ENCODE results near the gene ANKMY1.
A peak's percentile ranks its signal among the peaks of the same experiment; 100 is the strongest.

The ANKMY1 gene

GRCh38 chr2:240520974-240521350 is 36.8 kb downstream of the ANKMY1 start:
- TF ChIP-seq, protein P1, sequence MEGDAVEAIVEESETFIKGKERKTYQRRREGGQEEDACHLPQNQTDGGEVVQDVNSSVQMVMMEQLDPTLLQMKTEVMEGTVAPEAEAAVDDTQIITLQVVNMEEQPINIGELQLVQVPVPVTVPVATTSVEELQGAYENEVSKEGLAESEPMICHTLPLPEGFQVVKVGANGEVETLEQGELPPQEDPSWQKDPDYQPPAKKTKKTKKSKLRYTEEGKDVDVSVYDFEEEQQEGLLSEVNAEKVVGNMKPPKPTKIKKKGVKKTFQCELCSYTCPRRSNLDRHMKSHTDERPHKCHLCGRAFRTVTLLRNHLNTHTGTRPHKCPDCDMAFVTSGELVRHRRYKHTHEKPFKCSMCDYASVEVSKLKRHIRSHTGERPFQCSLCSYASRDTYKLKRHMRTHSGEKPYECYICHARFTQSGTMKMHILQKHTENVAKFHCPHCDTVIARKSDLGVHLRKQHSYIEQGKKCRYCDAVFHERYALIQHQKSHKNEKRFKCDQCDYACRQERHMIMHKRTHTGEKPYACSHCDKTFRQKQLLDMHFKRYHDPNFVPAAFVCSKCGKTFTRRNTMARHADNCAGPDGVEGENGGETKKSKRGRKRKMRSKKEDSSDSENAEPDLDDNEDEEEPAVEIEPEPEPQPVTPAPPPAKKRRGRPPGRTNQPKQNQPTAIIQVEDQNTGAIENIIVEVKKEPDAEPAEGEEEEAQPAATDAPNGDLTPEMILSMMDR (conservative IDR thresholded peaks at IDR 0.05; ENCODE audit: low read length): no peak
- no peak overlapping the region for H3K4me3 ChIP-seq (ENCODE audit: low read length)
- no peak for DNase-seq (ENCODE audit: low read depth)

GRCh38 chr2:240520130-240520973 is 37.4 kb downstream of the ANKMY1 start:
- H3K4me3 ChIP-seq (ENCODE audit: low read length): peak overlapping the region; percentile 34
- DNase-seq (ENCODE audit: low read depth): no peak
- TF ChIP-seq, protein P1 (conservative IDR thresholded peaks at IDR 0.05; ENCODE audit: low read length): 0 out of 2 replicates have a peak, but pooled peaks have one; percentile 1

DNA sequence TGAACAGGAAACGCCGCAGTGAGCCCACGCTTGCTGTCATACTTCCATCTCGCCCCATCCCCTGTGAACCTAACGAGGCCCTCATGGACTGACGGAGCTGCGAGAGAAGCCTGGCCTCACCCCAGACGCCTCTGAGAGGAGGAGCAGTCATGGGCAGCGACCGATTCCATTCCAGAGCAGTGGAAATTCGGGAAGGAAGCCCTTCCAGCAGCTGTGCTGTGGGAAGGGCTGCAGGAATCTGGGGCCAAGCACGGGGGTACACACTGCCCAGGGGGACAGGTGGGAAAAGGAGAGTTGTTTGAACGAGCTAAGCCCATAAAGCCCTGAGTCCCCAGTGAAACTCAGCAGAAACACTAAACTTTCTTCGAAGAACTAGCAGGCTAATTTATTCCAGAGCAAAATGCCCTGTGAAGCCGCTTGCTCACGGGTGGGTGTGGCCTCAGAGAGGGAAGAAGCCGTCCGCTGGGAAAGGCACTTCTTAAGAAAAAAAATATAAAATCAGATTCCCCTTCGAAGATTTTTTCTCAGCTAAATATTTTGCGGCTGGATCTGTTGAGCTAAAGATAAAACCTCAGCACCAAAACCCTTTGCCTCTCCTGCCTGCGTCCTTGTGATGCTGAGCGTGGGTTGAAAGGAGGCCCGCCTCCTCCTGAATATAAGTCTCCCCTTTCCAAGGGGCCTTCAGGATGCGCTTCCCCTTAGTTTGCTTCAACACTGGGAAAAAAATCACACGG is 38.2 kb downstream of the ANKMY1 start:
- peak; percentile 46 for DNase-seq (ENCODE audit: low read depth)
- TF ChIP-seq, protein P1 (conservative IDR thresholded peaks at IDR 0.05; ENCODE audit: low read length): no peak
- peak overlapping the region; percentile 34 for H3K4me3 ChIP-seq (ENCODE audit: low read length)

- TF ChIP-seq, protein P1 (conservative IDR thresholded peaks at IDR 0.05; ENCODE audit: low read length): no peak
- DNase-seq (ENCODE audit: low read depth): no peak
- H3K4me3 ChIP-seq (ENCODE audit: low read length): no peak overlapping the region; the same call in 1 of the 2 replicates
Observed at GRCh38 chr2:240518981-240519380, 38.8 kb downstream of the ANKMY1 start.

- TF ChIP-seq, protein P1 (conservative IDR thresholded peaks at IDR 0.05; ENCODE audit: low read length): no peak
- H3K4me3 ChIP-seq (ENCODE audit: low read length): no peak overlapping the region
- DNase-seq (ENCODE audit: low read depth): no peak
Observed at GRCh38 chr2:240517342-240517741, 40.4 kb downstream of the ANKMY1 start.

DNA sequence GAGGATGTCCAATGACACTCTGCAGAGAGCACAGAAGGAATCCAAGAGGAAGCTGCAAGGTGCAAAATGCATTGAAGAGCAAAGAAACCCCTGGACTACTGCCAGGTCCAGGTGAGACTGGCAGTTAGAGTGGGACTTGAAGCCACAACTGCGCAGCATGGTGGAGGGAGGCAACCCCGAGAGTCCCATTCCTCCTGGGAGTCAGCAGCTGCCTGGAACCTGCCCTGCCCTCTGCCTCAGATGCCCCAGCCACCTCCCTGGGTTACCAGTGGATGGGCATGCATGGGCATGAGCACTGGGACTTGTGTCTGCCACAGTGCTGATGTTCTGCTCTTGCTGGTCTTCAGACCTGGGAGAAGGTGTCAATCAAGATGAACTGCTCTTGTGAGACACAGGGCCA is 43.2 kb downstream of the ANKMY1 start:
- no peak for DNase-seq (ENCODE audit: low read depth)
- H3K4me3 ChIP-seq (ENCODE audit: low read length): no peak overlapping the region
- TF ChIP-seq, protein P1 (conservative IDR thresholded peaks at IDR 0.05; ENCODE audit: low read length): no peak
